ACHN (cell line): ENCODE measurements around the gene MEX3A.
A peak's percentile ranks its signal among the peaks of the same experiment; 100 is the strongest.

Experiments used
- DNase-seq: peaks from one replicate; pipeline ENCODE4 v3.0.0-alpha.2; 2015
- in situ Hi-C: cut with HindIII; loops from 2 replicates; pipeline ENCODE4 v1.10.0; 2017; ENCODE audit warnings: low sequenced_read_pairs, low pct_ligation_motif_present, low pct_unique_long_range_greater_than_20kb

MEX3A gene

GRCh38 chr1:156070548-156070947, 11.7 kb downstream of the MEX3A start:
- in situ Hi-C loops: no loop called here
- no peak for DNase-seq

GRCh38 chr1:156069490-156070455, 12.5 kb downstream of the MEX3A start:
- in situ Hi-C loops: no loop called here
- DNase-seq: no peak

- in situ Hi-C loops: no loop called here
- no peak for DNase-seq
These were observed 15.0 kb downstream of the MEX3A start for GRCh38 chr1:156067262-156067661.

GRCh38 chr1:156065871-156066270, 16.4 kb downstream of the MEX3A start:
- in situ Hi-C loops: no loop called here

DNA sequence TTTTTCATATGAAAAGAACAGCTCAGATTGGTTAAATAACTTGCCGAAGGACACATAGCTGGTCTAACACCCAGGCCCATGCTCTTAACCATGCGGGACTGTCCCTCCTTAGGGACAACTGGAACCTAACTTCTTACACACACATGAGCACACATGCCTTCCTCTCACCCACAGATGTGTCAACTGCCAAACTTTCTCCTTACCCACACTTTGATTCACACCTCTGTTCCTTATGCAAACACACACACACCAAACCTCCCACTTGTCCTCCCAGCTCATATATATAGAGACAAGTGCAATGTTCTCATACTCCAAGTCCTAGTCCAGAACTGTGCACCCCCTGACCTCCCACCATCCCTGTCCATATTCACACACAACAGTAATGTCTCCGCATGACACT, 17.1 kb downstream of the MEX3A start:
- DNase-seq: no peak
- in situ Hi-C loops: no loop called here

More at GRCh38 chr1:156065871-156066270, 16.4 kb downstream of the MEX3A start:
- DNase-seq: no peak

DNA sequence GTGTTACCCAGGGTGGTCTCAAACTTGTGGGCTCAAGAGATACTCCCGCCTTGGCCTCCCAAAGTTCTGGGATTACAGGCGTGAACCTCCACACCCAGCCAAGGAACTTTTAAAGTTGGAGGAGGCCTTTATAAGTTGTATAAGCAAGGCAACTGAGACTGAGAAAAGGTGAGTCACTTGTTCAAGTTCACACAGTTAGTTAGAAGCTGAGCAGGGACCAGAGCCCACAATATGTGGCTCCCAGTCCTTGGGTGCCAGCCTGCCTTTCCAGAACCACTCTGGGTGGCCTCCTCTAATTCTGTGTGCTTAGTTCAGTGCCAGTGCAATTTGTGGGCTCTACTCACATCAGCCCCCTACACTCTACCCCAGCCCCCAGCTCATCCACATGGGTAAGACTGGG, 17.6 kb downstream of the MEX3A start:
- in situ Hi-C loops: no loop called here
- DNase-seq: no peak

- DNase-seq: no peak
- in situ Hi-C loops: no loop called here
These were observed 18.3 kb downstream of the MEX3A start for GRCh38 chr1:156063997-156064285.

GRCh38 chr1:156062189-156062588, 20.1 kb downstream of the MEX3A start:
- DNase-seq: no peak
- in situ Hi-C loops: no loop called here

DNA sequence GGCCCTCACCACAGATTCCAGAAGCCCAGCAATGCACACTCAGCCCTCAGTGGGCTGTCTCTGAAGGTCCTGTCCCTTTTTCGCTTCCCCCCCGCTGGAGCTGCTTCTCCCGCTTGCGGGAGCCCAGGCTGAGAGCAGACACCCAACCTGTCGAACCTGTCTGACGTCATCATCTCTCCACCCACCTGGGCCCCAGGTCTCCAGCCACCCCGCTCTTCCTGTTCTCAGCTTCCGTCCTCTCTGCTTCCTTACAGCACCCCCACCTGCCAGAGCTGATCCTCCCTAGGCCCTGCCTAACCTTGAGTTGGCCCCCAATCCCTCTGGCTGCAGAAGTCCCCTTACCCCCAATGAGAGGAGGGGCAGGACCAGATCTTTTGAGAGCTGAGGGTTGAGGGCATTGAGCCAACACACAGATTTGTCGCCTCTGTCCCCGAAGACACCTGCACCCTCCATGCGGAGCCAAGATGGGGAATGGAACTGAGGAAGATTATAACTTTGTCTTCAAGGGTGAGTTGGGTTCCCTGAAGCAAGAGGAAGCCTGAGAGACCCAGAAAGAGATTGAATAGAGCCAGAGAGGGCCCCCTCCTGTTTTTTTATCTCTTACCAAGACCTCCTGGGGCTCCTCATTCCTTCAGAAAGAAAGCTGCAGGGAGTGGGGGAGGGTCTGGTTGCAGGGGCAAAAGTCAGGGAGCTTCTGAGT, 21.2 kb downstream of the MEX3A start, which contains the start of gene RAB25:
TSS of gene RAB25 (plus strand) at position 224 of the 700 bp plus-strand sequence. CDS start at position 465, 241 bp downstream.
- in situ Hi-C loops: no loop called here
- DNase-seq: no peak

DNA sequence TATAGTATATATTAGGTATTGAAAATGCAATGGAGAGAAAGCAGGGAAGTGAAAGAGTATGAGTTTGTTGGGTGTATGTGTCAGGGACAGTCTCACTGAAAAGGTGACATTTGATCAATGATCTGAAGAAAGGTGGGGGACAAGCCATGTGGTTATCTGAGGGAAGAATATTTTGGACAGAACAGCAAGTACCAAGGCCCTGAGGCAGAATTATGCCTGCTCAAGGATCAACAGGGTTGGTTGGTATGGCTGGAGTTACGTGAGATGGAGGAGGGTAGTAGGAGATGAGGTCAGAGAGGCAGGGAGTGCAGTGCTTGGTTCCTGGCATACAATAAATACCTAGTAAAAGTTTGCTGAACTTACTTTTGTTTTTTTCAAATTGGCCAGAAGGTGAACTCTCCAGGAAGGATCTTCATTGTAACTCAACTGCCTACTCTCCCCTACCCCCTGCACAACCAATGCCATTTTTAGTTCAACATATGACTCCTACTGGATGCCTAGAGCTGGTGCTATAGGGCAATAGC, 25.9 kb downstream of the MEX3A start:
- no peak for DNase-seq
- in situ Hi-C loops: no loop called here

DNA sequence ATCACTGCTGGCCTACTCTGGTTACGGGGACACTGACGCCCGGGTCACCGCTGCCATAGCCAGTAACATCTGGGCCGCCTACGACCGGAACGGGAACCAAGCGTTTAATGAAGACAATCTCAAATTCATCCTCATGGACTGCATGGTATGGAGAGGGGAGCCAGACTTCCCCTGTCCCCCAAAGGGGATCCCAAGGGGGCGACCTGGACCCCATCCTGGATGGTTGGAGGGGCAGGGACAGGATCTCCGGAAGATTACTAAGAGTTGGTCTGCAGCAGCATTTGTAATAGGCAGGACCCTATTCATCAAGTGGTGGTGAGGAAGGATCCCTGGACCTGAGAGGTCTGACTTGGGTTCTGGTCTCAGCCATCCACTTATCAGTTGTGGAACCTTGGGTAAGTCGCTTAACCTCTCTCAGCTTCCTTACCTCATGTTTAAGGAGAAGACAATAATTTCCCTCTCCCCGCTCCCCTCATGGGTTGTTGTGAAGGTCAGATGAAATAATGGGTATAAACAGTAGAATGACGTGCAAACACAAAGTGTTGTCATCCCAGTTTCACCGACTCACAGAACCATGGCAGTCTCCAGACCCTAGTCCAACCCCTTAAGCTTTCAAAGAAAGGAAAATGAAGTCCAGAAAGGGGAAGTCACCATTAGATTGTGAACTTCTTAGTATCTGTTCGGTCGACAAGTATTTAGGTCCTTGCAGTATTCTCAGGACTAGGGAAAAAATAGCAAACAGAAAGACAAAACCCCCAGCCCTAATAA, 26.8 kb downstream of the MEX3A start:
- in situ Hi-C loops: no loop called here
- DNase-seq: no peak

DNA sequence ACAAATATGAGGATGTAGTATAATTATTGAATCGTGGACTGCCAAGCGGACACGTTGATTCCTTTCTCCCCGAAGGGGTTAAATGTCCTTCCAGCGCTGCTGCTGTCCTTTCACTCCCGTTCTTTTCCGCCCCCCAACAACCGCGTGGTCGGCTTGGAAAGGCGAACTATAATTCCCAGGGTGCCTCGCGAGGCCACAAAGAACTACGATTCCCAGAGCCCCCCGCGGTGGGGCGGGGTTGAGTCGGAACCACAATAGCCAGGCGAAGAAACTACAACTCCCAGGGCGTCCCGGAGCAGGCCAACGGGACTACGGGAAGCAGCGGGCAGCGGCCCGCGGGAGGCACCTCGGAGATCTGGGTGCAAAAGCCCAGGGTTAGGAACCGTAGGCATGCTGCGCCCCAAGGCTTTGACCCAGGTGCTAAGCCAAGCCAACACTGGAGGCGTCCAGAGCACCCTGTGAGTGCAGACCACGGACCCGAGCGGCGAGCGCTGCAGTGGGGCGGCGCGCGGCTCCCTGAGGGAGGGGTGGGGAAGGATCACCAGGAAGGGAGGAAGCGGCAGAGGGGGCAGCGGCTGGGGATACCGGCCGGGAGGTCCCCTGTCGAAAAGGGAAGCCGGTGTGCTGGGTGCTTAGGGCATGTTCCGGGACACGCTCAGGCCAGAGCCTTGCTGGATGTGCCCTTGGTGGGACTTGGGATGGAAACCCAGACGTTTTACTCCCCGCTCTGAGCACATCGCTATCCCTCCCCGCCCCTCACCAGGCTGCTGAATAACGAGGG, 27.6 kb downstream of the MEX3A start, which contains the start of gene LAMTOR2:
TSS of gene LAMTOR2 (plus strand) at position 283 of the 781 bp plus-strand sequence. CDS start at position 391, 108 bp downstream.
- in situ Hi-C loops: no loop called here
- DNase-seq: peak; percentile 99

GRCh38 chr1:156053768-156054499, 28.3 kb downstream of the MEX3A start, which contains the start of gene UBQLN4:
Gene UBQLN4 (minus strand): TSS chr1:156053798. CDS start chr1:156053701, 97 bp downstream.
- in situ Hi-C loops: no loop called here
- DNase-seq: peak; percentile 88

- peak; percentile 77 for DNase-seq
- in situ Hi-C loops: no loop called here
These were observed 29.1 kb downstream of the MEX3A start for GRCh38 chr1:156052862-156053767.

GRCh38 chr1:156051011-156051725, 31.1 kb downstream of the MEX3A start:
- in situ Hi-C loops: no loop called here
- no peak for DNase-seq

DNA sequence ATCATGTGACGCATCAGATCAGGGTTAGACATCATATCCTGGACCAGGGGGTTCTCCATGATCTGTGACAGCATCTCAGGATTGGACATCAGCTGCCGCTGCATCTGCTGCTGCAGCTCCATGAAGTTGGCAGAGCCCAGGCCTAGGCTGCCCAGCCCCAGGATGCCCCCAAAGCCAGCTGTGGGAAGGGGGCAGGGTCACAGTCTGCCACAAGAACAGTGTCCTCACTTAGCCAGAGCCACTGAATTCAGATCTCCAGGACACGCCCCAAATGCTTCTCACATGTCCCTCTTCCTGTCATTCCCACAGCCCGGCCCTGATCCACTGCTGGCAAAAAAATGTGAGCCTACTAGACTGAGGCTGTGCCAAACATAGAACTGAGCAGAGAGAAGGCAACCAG, 31.9 kb downstream of the MEX3A start:
- no peak for DNase-seq
- in situ Hi-C loops: no loop called here
